ENCODE measurements around the gene ATXN1. TPM values are rescaled to one million over a fixed set of nuclear protein-coding genes. Genes with fewer than 3 reads are reported as not detected.

ATXN1 gene
- total RNA-seq, 1 experiment from 2014 or later, result 5.6 TPM

DNA sequence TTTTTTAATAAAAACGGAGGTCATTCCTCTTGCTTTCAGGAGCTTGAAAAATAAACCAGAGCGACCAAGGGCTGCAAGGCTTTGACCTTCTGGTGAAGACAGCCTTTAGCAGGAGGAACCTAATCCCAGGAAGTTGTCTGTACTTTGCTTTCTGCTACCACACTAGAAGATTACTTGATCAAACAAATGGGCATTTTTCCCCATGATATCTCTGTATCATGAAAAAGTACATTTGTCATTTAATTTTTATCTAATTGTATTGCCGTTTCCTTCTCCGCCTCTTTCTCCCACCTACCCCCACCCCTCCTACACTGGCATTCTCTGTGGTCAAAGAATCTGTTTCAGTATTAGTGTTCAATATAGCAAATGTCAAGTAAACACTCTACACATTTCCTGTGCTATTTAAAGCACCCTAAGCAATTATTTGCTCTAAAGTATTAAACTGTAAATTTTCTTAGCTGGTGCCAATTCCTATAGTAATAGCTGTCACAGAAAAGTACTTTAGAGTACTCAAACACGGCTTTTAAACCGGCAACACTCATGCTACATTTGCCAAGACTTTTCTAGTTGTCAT lies 29.7 kb downstream of the ATXN1 start:
- Histone ChIP-seq H3K79me1 (ENCODE audit: insufficient read depth, low read depth, low read length, poor library complexity, severe bottlenecking) (no peaks in the 10 kb centered on the region), H3K9ac (ENCODE audit: extremely low read depth, insufficient read length, low read length) (no peak overlapping the region), H3K18ac (ENCODE audit: insufficient read length, low read depth, low read length) (no peak overlapping the region), H2AK5ac (ENCODE audit: insufficient read length, low read length) (no peak overlapping the region), H2BK120ac (ENCODE audit: low read depth, low read length, poor library complexity, severe bottlenecking) (no peak overlapping the region), H3K4ac (ENCODE audit: low read depth, low read length) (no peak overlapping the region), H3K27ac (ENCODE audit: insufficient read length, low read depth, low read length) (no peak overlapping the region), H3K14ac (ENCODE audit: insufficient read depth, low read length) (no peak overlapping the region), H3K9me3 (ENCODE audit: control insufficient read depth, low read depth, low read length) (no peaks in the 10 kb centered on the region), H3K56ac (ENCODE audit: insufficient read length, low read depth, low read length) (no peak overlapping the region), H3K23ac (ENCODE audit: insufficient read length, low read depth, low read length) (no peak overlapping the region), H2BK15ac (ENCODE audit: low read depth, low read length) (no peak overlapping the region), H4K8ac (replicated peaks; ENCODE audit: insufficient read length, low read depth, low read length) (no peak overlapping the region), H2BK20ac (ENCODE audit: low read depth, low read length, poor library complexity, severe bottlenecking) (no peak overlapping the region), H2AFZ (ENCODE audit: low read length) (no peak overlapping the region), H3K79me2 (ENCODE audit: insufficient read depth, low read length) (no peaks in the 10 kb centered on the region), H3K4me2 (ENCODE audit: insufficient read depth, insufficient read length, low read length) (no peak overlapping the region), H2BK5ac (ENCODE audit: insufficient read length, low read length) (no peak overlapping the region), H3K23me2 (ENCODE audit: insufficient read length, low read depth, low read length, poor library complexity, severe bottlenecking) (no peaks in the 10 kb centered on the region), H2BK12ac (ENCODE audit: insufficient read length, low read depth, low read length) (no peak overlapping the region), H3K27me3 (ENCODE audit: insufficient read depth, low read length) (no peaks in the 10 kb centered on the region), H4K20me1 (ENCODE audit: control insufficient read depth, insufficient read depth, insufficient read length) (no peaks in the 10 kb centered on the region), H3K4me1 (ENCODE audit: insufficient read depth, low read length) (no peaks in the 10 kb centered on the region), H4K91ac (ENCODE audit: insufficient read length, low read depth, low read length) (no peak overlapping the region), H4K5ac (ENCODE audit: insufficient read length, low read depth, low read length) (no peak overlapping the region), H3T11ph (ENCODE audit: low read length) (no peak overlapping the region)
- no CpG with 5 or more reads among the region's 6 CpGs for WGBS (ENCODE audit: extremely low coverage, insufficient read length, low lambda C conversion rate)
- no peaks in the 10 kb centered on the region for H3K36me3 Mint-ChIP-seq (ENCODE audit: insufficient read depth in 1 of 3, low read depth in 3 of 3)
- TF ChIP-seq, protein P1, sequence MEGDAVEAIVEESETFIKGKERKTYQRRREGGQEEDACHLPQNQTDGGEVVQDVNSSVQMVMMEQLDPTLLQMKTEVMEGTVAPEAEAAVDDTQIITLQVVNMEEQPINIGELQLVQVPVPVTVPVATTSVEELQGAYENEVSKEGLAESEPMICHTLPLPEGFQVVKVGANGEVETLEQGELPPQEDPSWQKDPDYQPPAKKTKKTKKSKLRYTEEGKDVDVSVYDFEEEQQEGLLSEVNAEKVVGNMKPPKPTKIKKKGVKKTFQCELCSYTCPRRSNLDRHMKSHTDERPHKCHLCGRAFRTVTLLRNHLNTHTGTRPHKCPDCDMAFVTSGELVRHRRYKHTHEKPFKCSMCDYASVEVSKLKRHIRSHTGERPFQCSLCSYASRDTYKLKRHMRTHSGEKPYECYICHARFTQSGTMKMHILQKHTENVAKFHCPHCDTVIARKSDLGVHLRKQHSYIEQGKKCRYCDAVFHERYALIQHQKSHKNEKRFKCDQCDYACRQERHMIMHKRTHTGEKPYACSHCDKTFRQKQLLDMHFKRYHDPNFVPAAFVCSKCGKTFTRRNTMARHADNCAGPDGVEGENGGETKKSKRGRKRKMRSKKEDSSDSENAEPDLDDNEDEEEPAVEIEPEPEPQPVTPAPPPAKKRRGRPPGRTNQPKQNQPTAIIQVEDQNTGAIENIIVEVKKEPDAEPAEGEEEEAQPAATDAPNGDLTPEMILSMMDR (conservative IDR thresholded peaks at IDR 0.05), result no peak
- H3K4me1 Mint-ChIP-seq, result peaks cover 5 to 8% of the 10 kb centered on the region in 2 experiments; a peak in 3 of 4 replicates
- no peak overlapping the region for H3K4me3 Mint-ChIP-seq
- no peaks in the 10 kb centered on the region for H3K9me3 Mint-ChIP-seq
- no peak overlapping the region for H3K27ac Mint-ChIP-seq
- H3K27me3 Mint-ChIP-seq (ENCODE audit: low read depth), result no peaks in the 10 kb centered on the region
- no peak for DNase-seq
